CD8-positive, alpha-beta memory T cell (primary cell): ENCODE measurements around the gene TRAF5. TPM values are rescaled to one million over a fixed set of nuclear protein-coding genes. Genes with fewer than 3 reads are reported as not detected.

Source experiments
- CTCF ChIA-PET: fragments of 350-600 bp; sonication (Branson Sonifier 250); formaldehyde crosslinking; loops from one replicate; lab custom pipeline; 2021; ENCODE audit warnings: antibody characterized with exemption; lab: Charles Lee
- POLR2A ChIA-PET: fragments of 350-600 bp; sonication (Branson Sonifier 250); formaldehyde crosslinking; loops from one replicate; lab custom pipeline; 2021; ENCODE audit warnings: antibody characterized with exemption; lab: Charles Lee
- DNase-seq, 5 donors: peaks; one replicate each; pipeline versions ENCODE4 v3.0.0 to v3.0.0-alpha.2; 2020 to 2022; ENCODE audit warnings: mixed read lengths in 1 of 5
- H3K27ac ChIP-seq: one replicate; pipeline ENCODE4 v1.7.0; 2013; ENCODE audit warnings: low read depth, mild to moderate bottlenecking, low read length, moderate library complexity
- H3K27me3 ChIP-seq: 2 replicates; pipeline ENCODE4 v1.7.0; 2013; ENCODE audit warnings: low read length, mild to moderate bottlenecking; ENCODE audit not compliant: insufficient read depth, poor library complexity, severe bottlenecking
- H3K36me3 ChIP-seq: 2 replicates; pipeline ENCODE4 v1.7.0; 2013; ENCODE audit warnings: mild to moderate bottlenecking, low read length, moderate library complexity; ENCODE audit not compliant: insufficient read depth
- H3K4me1 ChIP-seq: 2 replicates; pipeline ENCODE4 v1.7.0; 2013; ENCODE audit warnings: mild to moderate bottlenecking, low read length, moderate library complexity; ENCODE audit not compliant: insufficient read depth
- H3K4me3 ChIP-seq: 2 replicates; pipeline ENCODE4 v1.7.0; 2013; ENCODE audit warnings: mild to moderate bottlenecking, low read length
- H3K9me3 ChIP-seq: 2 replicates; pipeline ENCODE4 v1.7.0; 2013; ENCODE audit warnings: mild to moderate bottlenecking, low read length
- H3K27ac Mint-ChIP-seq, 8 donors: one replicate each; pipeline ENCODE4 v1.8.0; 2020 to 2021; ENCODE audit warnings: mixed read lengths in 8 of 8, mild to moderate bottlenecking in 6 of 8, inconsistent platforms in 3 of 8, moderate library complexity in 3 of 8
- H3K27me3 Mint-ChIP-seq, 2 donors: one replicate each; pipeline ENCODE4 v1.8.0; 2020 to 2021; ENCODE audit warnings: mixed read lengths in 2 of 2, mild to moderate bottlenecking in 1 of 2, moderate library complexity in 1 of 2
- H3K36me3 Mint-ChIP-seq, 3 donors: one replicate each; pipeline ENCODE4 v1.8.0; 2020 to 2021; ENCODE audit warnings: mixed read lengths in 3 of 3, inconsistent platforms in 1 of 3, mild to moderate bottlenecking in 1 of 3
- H3K4me1 Mint-ChIP-seq, 3 donors: one replicate each; pipeline ENCODE4 v1.8.0; 2020 to 2021; ENCODE audit warnings: mixed read lengths in 3 of 3, inconsistent platforms in 1 of 3, mild to moderate bottlenecking in 1 of 3
- H3K4me3 Mint-ChIP-seq, 7 donors: one replicate each; pipeline ENCODE4 v1.8.0; 2020 to 2021; ENCODE audit warnings: mixed read lengths in 7 of 7, mild to moderate bottlenecking in 6 of 7, moderate library complexity in 4 of 7, inconsistent platforms in 2 of 7
- H3K9me3 Mint-ChIP-seq, 5 donors: one replicate each; pipeline ENCODE4 v1.8.0; 2020 to 2022; ENCODE audit warnings: mixed read lengths in 5 of 5, mild to moderate bottlenecking in 3 of 5, moderate library complexity in 2 of 5, inconsistent platforms in 1 of 5
- polyA plus RNA-seq: library from polyadenylated mRNA; unstranded; fragments of 300-500 nt; fragmentation: Illumina TruSeq; gene quantifications from one replicate; pipeline ENCODE4 v1.2.3, GENCODE V29; 2021
- total RNA-seq, 2 experiments: library from RNA; stranded (reverse); gene quantifications; one replicate each; pipeline ENCODE4 v1.2.3, GENCODE V29; 2021

Gene TRAF5
- total and polyA plus RNA-seq, 3 experiments from 2014 or later: 30.7 to 38.3 (median 33.7) TPM

- POLR2A ChIA-PET: interaction anchor here (0.6 kb wide), 1 partner anchor 10 kb away, joined by 3 read pairs; no protein-coding TSS in a partner anchor
- peak in 2 of 5 donors; percentile 37 to 40 for DNase-seq
- H3K27ac ChIP-seq: no peak overlapping the region
- CTCF ChIA-PET: interaction anchor here (0.8 to 3.4 kb wide), 8 partner anchors 9 to 55 kb away, joined by 3 to 18 read pairs (median 4); partner anchors contain the start of gene TRAF5
- no peaks in the 10 kb centered on the region for H3K27me3 ChIP-seq
- H3K4me3 ChIP-seq: peak overlapping the region; percentile 44
- Mint-ChIP-seq H3K36me3 (peaks cover 0 to 18% (median 18%) of the 10 kb centered on the region in 3 donors), H3K4me1 (peaks cover 88 to 95% (median 93%) of the 10 kb centered on the region in 3 donors), H3K9me3 (no peaks in the 10 kb centered on the region), H3K4me3 (peak overlapping the region; percentile 57 to 89 (median 79)), H3K27ac (peak overlapping the region; percentile 82 to 96 (median 92)), H3K27me3 (no peaks in the 10 kb centered on the region)
- peaks cover 91% of the 10 kb centered on the region for H3K4me1 ChIP-seq
- no peaks in the 10 kb centered on the region for H3K36me3 ChIP-seq
- H3K9me3 ChIP-seq: no peaks in the 10 kb centered on the region
These were observed 9.0 kb downstream of the TRAF5 start for GRCh38 chr1:211335522-211336157.

DNA sequence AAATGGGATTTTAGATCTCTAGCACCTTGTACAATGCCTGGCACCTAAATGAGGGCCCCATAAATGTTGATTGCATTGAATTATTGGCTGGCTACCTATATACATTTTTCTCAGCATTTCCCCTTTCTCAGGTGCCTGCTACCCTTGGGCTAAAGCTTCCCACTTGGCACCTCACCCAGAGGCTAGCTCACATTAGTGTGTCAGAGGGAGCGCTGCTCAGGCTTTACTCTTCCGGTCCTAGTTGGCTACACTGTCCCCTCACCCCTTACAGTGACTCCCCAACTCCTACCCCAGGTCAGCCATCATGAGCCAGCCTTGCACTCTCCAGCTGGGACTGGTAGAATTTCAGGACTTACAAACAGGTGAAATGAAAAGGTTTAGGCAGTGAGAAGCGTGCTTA lies 9.5 kb downstream of the TRAF5 start:
- H3K27ac ChIP-seq: no peak overlapping the region
- ChIA-PET CTCF (interaction anchor here (0.8 to 3.4 kb wide), 8 partner anchors 10 to 54 kb away, joined by 3 to 18 read pairs (median 4); partner anchors contain the start of gene TRAF5), POLR2A (interaction anchor here (0.6 kb wide), 1 partner anchor 11 kb away, joined by 3 read pairs; no protein-coding TSS in a partner anchor)
- no peaks in the 10 kb centered on the region for H3K9me3 Mint-ChIP-seq
- peaks cover 0 to 15% (median 13%) of the 10 kb centered on the region in 3 donors for H3K36me3 Mint-ChIP-seq
- no peaks in the 10 kb centered on the region for H3K9me3 ChIP-seq
- H3K4me1 Mint-ChIP-seq: peaks cover 88 to 95% (median 93%) of the 10 kb centered on the region in 3 donors
- H3K4me3 Mint-ChIP-seq: peak overlapping the region; percentile 57 to 89 (median 79)
- H3K27ac Mint-ChIP-seq: peak overlapping the region; percentile 82 to 96 (median 92)
- H3K27me3 Mint-ChIP-seq: no peaks in the 10 kb centered on the region
- no peaks in the 10 kb centered on the region for H3K36me3 ChIP-seq
- H3K27me3 ChIP-seq: no peaks in the 10 kb centered on the region
- no peak for DNase-seq
- peak overlapping the region; percentile 44 for H3K4me3 ChIP-seq
- H3K4me1 ChIP-seq: peaks cover 90% of the 10 kb centered on the region

DNA sequence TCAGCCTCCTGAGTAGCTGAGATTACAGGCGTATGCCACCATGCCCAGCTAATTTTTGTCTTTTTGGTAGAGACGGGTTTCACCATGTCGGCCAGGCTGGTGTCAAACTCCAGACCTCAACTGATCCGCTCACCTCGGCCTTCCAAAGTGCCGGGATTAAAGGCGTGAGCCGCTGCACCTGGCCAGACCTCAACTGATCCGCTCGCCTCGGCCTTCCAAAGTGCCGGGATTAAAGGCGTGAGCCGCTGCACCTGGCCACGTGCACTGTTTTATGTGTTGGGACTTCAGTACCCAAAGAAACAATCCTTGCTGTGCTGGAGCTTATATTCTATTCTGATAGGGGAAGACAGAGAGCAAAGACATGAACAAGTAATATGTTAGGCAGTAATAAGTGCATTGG lies 10.1 kb downstream of the TRAF5 start:
- peaks cover 0 to 15% (median 12%) of the 10 kb centered on the region in 3 donors for H3K36me3 Mint-ChIP-seq
- no peak overlapping the region for H3K27ac ChIP-seq
- CTCF ChIA-PET: interaction anchor here (0.9 to 5.2 kb wide), 6 partner anchors 9 to 53 kb away, joined by 3 to 33 read pairs (median 8); partner anchors contain the start of gene TRAF5
- peak overlapping the region; percentile 82 to 96 (median 90) for H3K27ac Mint-ChIP-seq
- H3K27me3 ChIP-seq: no peaks in the 10 kb centered on the region
- no peaks in the 10 kb centered on the region for H3K36me3 ChIP-seq
- H3K4me3 Mint-ChIP-seq: peak overlapping the region in 5 of 7 donors; percentile 76 to 89 (median 79)
- POLR2A ChIA-PET: no interaction called here
- no peak overlapping the region for H3K4me3 ChIP-seq
- no peaks in the 10 kb centered on the region for H3K9me3 ChIP-seq
- H3K9me3 Mint-ChIP-seq: no peaks in the 10 kb centered on the region
- peaks cover 91 to 95% (median 93%) of the 10 kb centered on the region in 3 donors for H3K4me1 Mint-ChIP-seq
- H3K27me3 Mint-ChIP-seq: no peaks in the 10 kb centered on the region
- DNase-seq: no peak
- H3K4me1 ChIP-seq: peaks cover 92% of the 10 kb centered on the region

GRCh38 chr1:211337430-211338223 lies 11.0 kb downstream of the TRAF5 start:
- no peak overlapping the region for H3K4me3 ChIP-seq
- POLR2A ChIA-PET: no interaction called here
- no peaks in the 10 kb centered on the region for H3K9me3 ChIP-seq
- no peak overlapping the region for H3K27ac ChIP-seq
- Mint-ChIP-seq H3K36me3 (peaks cover 0 to 15% (median 13%) of the 10 kb centered on the region in 3 donors), H3K4me1 (peaks cover 90 to 94% (median 93%) of the 10 kb centered on the region in 3 donors), H3K9me3 (no peaks in the 10 kb centered on the region), H3K4me3 (peak overlapping the region in 6 of 7 donors; percentile 6 to 89 (median 70)), H3K27me3 (no peaks in the 10 kb centered on the region), H3K27ac (peak overlapping the region; percentile 82 to 96 (median 90))
- peaks cover 88% of the 10 kb centered on the region for H3K4me1 ChIP-seq
- H3K27me3 ChIP-seq: no peaks in the 10 kb centered on the region
- no peaks in the 10 kb centered on the region for H3K36me3 ChIP-seq
- no peak for DNase-seq
- CTCF ChIA-PET: interaction anchor here (1.5 to 5.2 kb wide), 3 partner anchors 10 to 14 kb away, joined by 7 to 33 read pairs (median 8); partner anchors contain the start of gene TRAF5

DNA sequence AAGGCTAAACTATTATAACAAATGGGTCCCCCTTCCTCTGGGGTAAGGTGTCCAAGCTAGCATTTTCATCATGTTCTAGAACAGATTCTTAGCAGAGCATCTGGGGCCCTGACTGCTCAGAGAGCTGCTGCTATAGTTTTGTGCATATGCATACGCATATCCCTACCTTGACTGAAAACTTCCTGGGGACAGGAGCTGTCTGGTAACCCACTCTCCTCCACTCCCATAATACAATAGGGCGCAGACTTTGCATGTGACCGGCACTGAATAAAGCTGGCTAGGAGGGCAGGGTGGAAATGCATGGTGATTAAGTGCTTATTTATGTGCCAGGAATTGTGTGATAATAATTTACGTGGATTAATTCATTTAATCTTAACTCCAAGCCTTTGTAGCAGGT lies 11.6 kb downstream of the TRAF5 start:
- H3K36me3 Mint-ChIP-seq: peaks cover 0 to 15% (median 13%) of the 10 kb centered on the region in 3 donors
- H3K4me1 Mint-ChIP-seq: peaks cover 91 to 94% (median 92%) of the 10 kb centered on the region in 3 donors
- H3K27ac Mint-ChIP-seq: peak overlapping the region in 7 of 8 donors; percentile 26 to 96 (median 83)
- Histone ChIP-seq H3K27ac (no peak overlapping the region), H3K4me3 (no peak overlapping the region), H3K36me3 (no peaks in the 10 kb centered on the region), H3K27me3 (no peaks in the 10 kb centered on the region), H3K9me3 (no peaks in the 10 kb centered on the region), H3K4me1 (peaks cover 89% of the 10 kb centered on the region)
- POLR2A ChIA-PET: interaction anchor here (0.5 kb wide), 1 partner anchor 44 kb away, joined by 4 read pairs; no protein-coding TSS in a partner anchor
- H3K9me3 Mint-ChIP-seq: no peaks in the 10 kb centered on the region
- DNase-seq: no peak
- H3K27me3 Mint-ChIP-seq: no peaks in the 10 kb centered on the region
- CTCF ChIA-PET: interaction anchor here (1.5 to 5.2 kb wide), 2 partner anchors 10 to 15 kb away, joined by 7 to 33 read pairs; partner anchors contain the start of gene TRAF5
- peak overlapping the region in 2 of 7 donors; percentile 79 to 89 for H3K4me3 Mint-ChIP-seq

DNA sequence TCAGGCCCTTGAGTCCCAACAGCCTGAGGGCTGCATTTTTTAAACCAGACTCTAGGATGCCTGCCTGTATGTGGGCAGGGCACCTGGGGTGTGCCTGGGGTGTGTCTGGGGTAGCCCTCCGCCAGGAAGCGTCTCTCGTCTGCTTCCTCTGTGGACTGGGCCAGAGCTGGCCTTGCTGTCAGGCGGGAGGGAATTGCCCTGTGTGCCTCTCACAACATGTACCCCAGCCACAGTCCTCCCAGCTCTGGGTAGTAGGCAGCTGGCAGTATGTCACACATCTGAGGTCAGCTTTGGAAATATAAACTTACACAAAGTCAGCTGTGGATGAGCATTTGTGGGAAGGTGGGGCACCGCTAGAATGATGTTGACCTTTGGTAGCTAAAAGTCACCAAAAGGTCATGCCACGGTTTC lies 13.0 kb downstream of the TRAF5 start:
- Histone ChIP-seq H3K27me3 (no peaks in the 10 kb centered on the region), H3K9me3 (no peaks in the 10 kb centered on the region), H3K4me3 (no peak overlapping the region), H3K4me1 (peaks cover 93% of the 10 kb centered on the region), H3K27ac (no peak overlapping the region), H3K36me3 (no peaks in the 10 kb centered on the region)
- ChIA-PET POLR2A (no interaction called here), CTCF (interaction anchor here (1.0 to 5.2 kb wide), 4 partner anchors 12 to 137 kb away, joined by 3 to 33 read pairs (median 5); partner anchors contain the start of gene TRAF5)
- no peak for DNase-seq
- H3K4me1 Mint-ChIP-seq: peaks cover 92 to 96% (median 93%) of the 10 kb centered on the region in 3 donors
- peak overlapping the region in 5 of 7 donors; percentile 27 to 70 (median 57) for H3K4me3 Mint-ChIP-seq
- no peaks in the 10 kb centered on the region for H3K27me3 Mint-ChIP-seq
- H3K36me3 Mint-ChIP-seq: peaks cover 0 to 19% (median 13%) of the 10 kb centered on the region in 3 donors
- no peaks in the 10 kb centered on the region for H3K9me3 Mint-ChIP-seq
- peak overlapping the region in 5 of 8 donors; percentile 46 to 80 (median 77) for H3K27ac Mint-ChIP-seq

DNA sequence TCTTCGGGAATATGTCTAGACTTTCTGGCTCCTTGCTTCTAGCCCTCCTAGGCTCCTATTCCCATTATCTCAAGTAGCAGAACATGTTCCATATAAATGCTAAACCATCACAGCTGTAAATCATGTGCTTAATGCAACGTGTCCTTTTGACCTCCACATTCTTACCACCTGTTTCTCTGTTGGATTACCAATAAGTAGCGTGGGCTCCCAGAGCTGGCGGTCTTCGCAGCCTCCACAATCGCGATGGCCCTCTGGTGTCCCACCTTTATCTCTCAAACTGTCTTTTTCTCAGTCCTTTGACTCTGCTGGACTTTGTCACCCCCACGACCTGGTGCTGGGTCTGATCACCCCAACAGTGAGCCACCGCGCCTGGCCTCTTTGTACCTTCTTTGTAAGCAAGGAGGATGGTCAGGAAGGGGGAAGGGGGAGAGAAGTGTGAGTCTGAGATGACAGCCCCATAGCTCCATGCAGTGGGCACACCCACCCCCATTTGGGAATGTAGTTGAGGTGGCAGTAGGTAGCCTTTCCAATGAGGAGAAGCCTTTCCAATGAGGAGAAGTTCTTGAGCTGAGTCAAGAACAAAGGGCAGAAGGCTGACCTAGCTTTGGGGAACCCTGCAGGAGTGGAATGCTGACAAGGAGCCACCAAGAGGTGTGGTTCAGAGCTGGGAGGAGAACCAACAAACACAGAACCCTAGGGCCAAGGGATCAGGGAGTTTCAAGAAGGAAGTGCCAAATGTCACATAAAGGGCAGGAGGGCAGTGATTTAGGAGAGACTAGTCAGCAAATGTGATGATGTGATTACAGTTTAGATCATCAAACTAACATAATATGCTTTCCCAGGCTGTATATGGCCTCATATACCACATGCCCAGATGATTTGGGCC lies 14.2 kb downstream of the TRAF5 start:
- H3K4me3 ChIP-seq: no peak overlapping the region
- Mint-ChIP-seq H3K27me3 (no peaks in the 10 kb centered on the region), H3K4me1 (peaks cover 87 to 95% (median 92%) of the 10 kb centered on the region in 3 donors), H3K4me3 (peak overlapping the region in 3 of 7 donors; percentile 3 to 49 (median 12)), H3K9me3 (no peaks in the 10 kb centered on the region), H3K36me3 (peaks cover 0 to 27% (median 15%) of the 10 kb centered on the region in 3 donors), H3K27ac (peak overlapping the region in 6 of 8 donors; percentile 43 to 85 (median 59))
- no peaks in the 10 kb centered on the region for H3K27me3 ChIP-seq
- H3K9me3 ChIP-seq: no peaks in the 10 kb centered on the region
- CTCF ChIA-PET: interaction anchor here (1.3 to 5.2 kb wide), 3 partner anchors 13 to 135 kb away, joined by 3 to 33 read pairs (median 7); partner anchors contain the start of gene TRAF5
- no peaks in the 10 kb centered on the region for H3K36me3 ChIP-seq
- POLR2A ChIA-PET: no interaction called here
- H3K27ac ChIP-seq: no peak overlapping the region
- peaks cover 87% of the 10 kb centered on the region for H3K4me1 ChIP-seq
- DNase-seq: no peak
